Neural progenitor cell (in vitro differentiated cells): Measurements from ENCODE around the gene ADORA2A. TPM values are rescaled to one million over a fixed set of nuclear protein-coding genes. Genes with fewer than 3 reads are reported as not detected.

Experiments used
- DNase-seq: peaks from one replicate; pipeline ENCODE4 v3.0.0-alpha.2; 2016; ENCODE audit warnings: low spot score
- H2AFZ ChIP-seq: fragments of 200-600 bp; sonication (generic); replicated peaks from 2 replicates; pipeline ENCODE4 v1.6.1; 2016; ENCODE audit warnings: antibody characterized with exemption
- H3F3A ChIP-seq: fragments of 200-600 bp; sonication (generic); 2 replicates; pipeline ENCODE4 v1.6.1; 2016; ENCODE audit warnings: antibody characterized with exemption, low read depth
- H3K27ac ChIP-seq: fragments of 200-600 bp; sonication (generic); 2 replicates; pipeline ENCODE4 v1.5.1; 2016; ENCODE audit warnings: mild to moderate bottlenecking
- H3K27me3 ChIP-seq: fragments of 200-600 bp; sonication (generic); 2 replicates; pipeline ENCODE4 v1.6.1; 2016; ENCODE audit warnings: mild to moderate bottlenecking, moderate library complexity
- H3K36me3 ChIP-seq: fragments of 200-600 bp; sonication (generic); 2 replicates; pipeline ENCODE4 v1.5.1; 2016
- H3K4me1 ChIP-seq: fragments of 200-600 bp; sonication (generic); 2 replicates; pipeline ENCODE4 v1.6.1; 2016; ENCODE audit warnings: mixed run types
- H3K4me2 ChIP-seq: fragments of 200-600 bp; sonication (generic); 2 replicates; pipeline ENCODE4 v1.6.1; 2016
- H3K4me3 ChIP-seq: fragments of 200-600 bp; sonication (generic); 2 replicates; pipeline ENCODE4 v1.5.1; 2016
- H3K79me2 ChIP-seq: fragments of 200-600 bp; sonication (generic); 2 replicates; pipeline ENCODE4 v1.6.1; 2016; ENCODE audit warnings: low read depth
- H3K9ac ChIP-seq: fragments of 200-600 bp; sonication (generic); 2 replicates; pipeline ENCODE4 v1.6.1; 2016
- H3K9me3 ChIP-seq: fragments of 200-600 bp; sonication (generic); 2 replicates; pipeline ENCODE4 v1.5.1; 2016; ENCODE audit warnings: low read depth
- H4K20me1 ChIP-seq: fragments of 200-600 bp; sonication (generic); 2 replicates; pipeline ENCODE4 v1.6.1; 2016; ENCODE audit warnings: low read depth
- H3K27ac Mint-ChIP-seq: 3 replicates; pipeline ENCODE4 v1.8.0; 2021; ENCODE audit warnings: mixed read lengths
- H3K27me3 Mint-ChIP-seq: 2 replicates; pipeline ENCODE4 v1.8.0; 2022; ENCODE audit warnings: low read depth, mild to moderate bottlenecking, inconsistent platforms, moderate library complexity, mixed read lengths; ENCODE audit not compliant: insufficient read depth
- H3K36me3 Mint-ChIP-seq: 3 replicates; pipeline ENCODE4 v1.8.0; 2021; ENCODE audit warnings: mixed read lengths
- H3K4me1 Mint-ChIP-seq: 3 replicates; pipeline ENCODE4 v1.8.0; 2021; ENCODE audit warnings: mixed read lengths
- H3K4me3 Mint-ChIP-seq: 3 replicates; pipeline ENCODE4 v1.8.0; 2021; ENCODE audit warnings: mild to moderate bottlenecking, moderate library complexity, mixed read lengths
- H3K9me3 Mint-ChIP-seq: 3 replicates; pipeline ENCODE4 v1.8.0; 2020; ENCODE audit warnings: mixed read lengths
- EZH2 ChIP-seq: fragments of 200-600 bp; sonication (generic); IDR thresholded peaks from 2 replicates; pipeline ENCODE4 v1.6.1; 2017; ENCODE audit warnings: antibody characterized with exemption, mild to moderate bottlenecking, moderate library complexity
- EZH2phosphoT487 ChIP-seq: fragments of 200-600 bp; sonication (generic); IDR thresholded peaks from 2 replicates; pipeline ENCODE4 v1.6.1; 2017; ENCODE audit warnings: antibody characterized with exemption
- total RNA-seq: library from RNA; depleted of rRNA; stranded (reverse); fragments of >200 nt; gene quantifications from 2 replicates; pipeline ENCODE4 v1.2.3, GENCODE V29; 2015; ENCODE audit warnings: low replicate concordance
- TF ChIP-seq, protein P1 (sequence below): fragments of 200-600 bp; sonication (generic); IDR thresholded peaks from 2 replicates; pipeline ENCODE4 v1.5.1; 2017; ENCODE audit warnings: antibody characterized with exemption, mild to moderate bottlenecking

ADORA2A gene
- total RNA-seq, 1 donor from 2014 or later = 0.51 TPM

DNA sequence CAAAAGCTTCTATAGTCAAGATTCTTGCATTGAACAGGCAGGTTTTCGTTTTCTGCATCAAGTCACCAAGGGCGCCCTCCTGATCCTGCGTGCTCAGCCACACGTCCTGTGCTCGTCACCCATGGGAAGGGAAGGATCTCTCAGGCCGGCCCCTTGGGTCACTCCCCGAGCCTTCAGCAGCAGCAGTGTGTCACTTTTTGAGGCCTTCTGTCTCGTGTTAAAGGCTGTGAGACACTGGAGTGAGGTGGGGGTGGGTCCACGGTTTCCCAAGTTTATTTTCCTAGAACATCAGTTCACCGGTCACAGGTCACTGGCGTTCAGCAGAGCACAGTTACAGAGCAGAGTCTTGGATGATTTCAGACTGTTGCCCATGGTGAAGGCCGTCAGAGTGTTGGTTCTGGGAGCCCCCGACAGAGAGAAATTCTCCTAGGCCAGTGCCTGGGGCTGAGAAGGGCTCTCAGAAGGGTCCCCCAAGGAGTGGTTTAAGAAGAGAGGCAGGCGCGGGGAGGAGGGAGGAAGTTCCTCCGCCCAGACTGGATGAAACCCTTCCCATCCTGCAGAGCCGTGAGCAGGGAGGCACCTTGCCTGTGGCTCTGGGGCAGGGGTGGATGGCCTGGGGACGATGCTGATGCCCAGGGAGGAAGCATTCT is 13.5 kb upstream of the ADORA2A start:
- H2AFZ ChIP-seq = no peak overlapping the region
- peaks cover 4% of the 10 kb centered on the region for H4K20me1 ChIP-seq
- no peak overlapping the region for H3K4me3 ChIP-seq
- no peaks in the 10 kb centered on the region for H3K27me3 ChIP-seq
- H3K27ac ChIP-seq = no peak overlapping the region
- Mint-ChIP-seq H3K4me1 (no peaks in the 10 kb centered on the region), H3K36me3 (peaks cover 4% of the 10 kb centered on the region), H3K9me3 (no peaks in the 10 kb centered on the region), H3K27me3 (no peaks in the 10 kb centered on the region), H3K27ac (no peak overlapping the region), H3K4me3 (no peak overlapping the region)
- H3F3A ChIP-seq = no peaks in the 10 kb centered on the region
- no peak overlapping the region for H3K4me2 ChIP-seq
- no peaks in the 10 kb centered on the region for H3K79me2 ChIP-seq
- H3K4me1 ChIP-seq = peaks cover under 1% of the 10 kb centered on the region
- no peaks in the 10 kb centered on the region for H3K36me3 ChIP-seq
- no peaks in the 10 kb centered on the region for H3K9me3 ChIP-seq
- no peak overlapping the region for H3K9ac ChIP-seq
- TF ChIP-seq EZH2phosphoT487 (no peak), EZH2 (no peak)
- TF ChIP-seq, protein P1, sequence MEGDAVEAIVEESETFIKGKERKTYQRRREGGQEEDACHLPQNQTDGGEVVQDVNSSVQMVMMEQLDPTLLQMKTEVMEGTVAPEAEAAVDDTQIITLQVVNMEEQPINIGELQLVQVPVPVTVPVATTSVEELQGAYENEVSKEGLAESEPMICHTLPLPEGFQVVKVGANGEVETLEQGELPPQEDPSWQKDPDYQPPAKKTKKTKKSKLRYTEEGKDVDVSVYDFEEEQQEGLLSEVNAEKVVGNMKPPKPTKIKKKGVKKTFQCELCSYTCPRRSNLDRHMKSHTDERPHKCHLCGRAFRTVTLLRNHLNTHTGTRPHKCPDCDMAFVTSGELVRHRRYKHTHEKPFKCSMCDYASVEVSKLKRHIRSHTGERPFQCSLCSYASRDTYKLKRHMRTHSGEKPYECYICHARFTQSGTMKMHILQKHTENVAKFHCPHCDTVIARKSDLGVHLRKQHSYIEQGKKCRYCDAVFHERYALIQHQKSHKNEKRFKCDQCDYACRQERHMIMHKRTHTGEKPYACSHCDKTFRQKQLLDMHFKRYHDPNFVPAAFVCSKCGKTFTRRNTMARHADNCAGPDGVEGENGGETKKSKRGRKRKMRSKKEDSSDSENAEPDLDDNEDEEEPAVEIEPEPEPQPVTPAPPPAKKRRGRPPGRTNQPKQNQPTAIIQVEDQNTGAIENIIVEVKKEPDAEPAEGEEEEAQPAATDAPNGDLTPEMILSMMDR = no peak
- no peak for DNase-seq

DNA sequence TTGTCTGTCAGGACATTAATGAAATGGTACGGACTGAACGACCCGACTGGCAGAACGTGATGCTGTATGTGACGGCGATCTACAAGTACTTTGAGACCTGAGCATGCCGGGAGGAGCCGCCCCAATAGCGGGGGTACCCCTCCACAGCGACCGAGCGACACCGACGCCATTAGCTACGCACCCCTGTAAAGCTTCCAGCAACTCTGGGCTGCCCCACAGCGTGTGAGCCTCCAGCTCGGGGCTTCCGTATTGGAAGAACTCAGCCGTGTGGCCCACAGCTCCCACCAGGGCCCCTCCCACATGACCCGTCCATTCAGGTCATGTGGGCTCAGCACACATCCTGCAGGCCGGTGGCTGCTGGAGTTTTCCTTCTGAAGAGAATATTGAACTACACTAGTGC is 12.9 kb upstream of the ADORA2A start:
- no peak overlapping the region for H3K27ac ChIP-seq
- no peak for DNase-seq
- peaks cover 4% of the 10 kb centered on the region for H3K36me3 Mint-ChIP-seq
- H3K27me3 ChIP-seq = no peaks in the 10 kb centered on the region
- no peak overlapping the region for H3K9ac ChIP-seq
- H2AFZ ChIP-seq = no peak overlapping the region
- H3K4me2 ChIP-seq = no peak overlapping the region
- no peaks in the 10 kb centered on the region for H3K9me3 ChIP-seq
- no peak overlapping the region for H3K4me3 Mint-ChIP-seq
- H3K4me1 ChIP-seq = peaks cover 7% of the 10 kb centered on the region
- H3K27me3 Mint-ChIP-seq = no peaks in the 10 kb centered on the region
- no peak overlapping the region for H3K27ac Mint-ChIP-seq
- TF ChIP-seq, protein P1 = no peak
- TF ChIP-seq EZH2 = no peak
- no peak for TF ChIP-seq EZH2phosphoT487
- no peaks in the 10 kb centered on the region for H3K36me3 ChIP-seq
- peaks cover 1% of the 10 kb centered on the region for H3K4me1 Mint-ChIP-seq
- no peaks in the 10 kb centered on the region for H3F3A ChIP-seq
- H3K4me3 ChIP-seq = no peak overlapping the region
- peaks cover 4% of the 10 kb centered on the region for H4K20me1 ChIP-seq
- H3K9me3 Mint-ChIP-seq = no peaks in the 10 kb centered on the region
- no peaks in the 10 kb centered on the region for H3K79me2 ChIP-seq

DNA sequence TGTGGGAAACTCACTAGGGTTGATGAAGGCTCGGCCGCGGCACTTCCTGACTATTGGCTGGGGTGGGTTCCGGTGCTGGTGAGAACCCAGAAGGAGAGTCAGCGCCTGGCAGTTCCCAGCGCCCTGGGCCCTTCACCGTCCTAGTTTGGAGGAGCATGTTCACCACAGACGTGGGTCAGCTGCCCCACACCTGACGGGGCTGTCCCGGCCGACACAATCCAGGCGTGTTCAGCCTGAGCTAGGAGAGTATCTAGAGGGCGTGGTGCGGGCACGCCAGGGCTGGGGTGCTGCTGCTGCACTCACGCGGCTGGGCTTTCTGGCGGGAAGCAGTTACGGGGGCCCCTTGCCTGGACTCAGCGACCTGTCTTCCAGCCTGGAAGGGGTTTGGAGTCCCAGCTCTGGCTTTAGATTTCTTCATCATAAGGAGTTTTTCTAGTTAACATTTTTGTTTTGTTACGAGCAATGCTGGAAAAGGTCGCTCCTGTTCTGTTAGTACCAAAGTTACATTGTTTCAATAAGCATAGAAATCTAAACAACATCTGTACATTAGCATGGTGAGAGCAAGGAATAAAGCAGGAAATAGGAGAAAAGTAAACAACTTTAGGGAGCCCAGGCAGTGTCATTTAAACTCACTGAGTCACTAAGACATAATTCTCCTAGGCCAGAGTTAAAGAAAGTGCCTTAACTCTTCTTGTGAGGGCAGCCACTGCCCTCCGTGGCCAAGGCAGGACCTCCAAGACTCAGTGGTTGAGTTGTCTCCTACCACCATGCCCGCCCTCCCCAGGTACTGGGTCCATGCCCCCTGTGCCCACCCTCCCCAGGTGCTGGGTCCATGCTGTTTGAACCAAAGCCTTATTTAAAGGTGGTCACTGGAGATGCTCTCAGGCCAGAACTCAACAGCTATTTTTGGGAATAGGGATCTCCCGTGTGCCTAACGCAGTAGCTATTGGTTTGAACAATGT is 12.1 kb upstream of the ADORA2A start:
- Mint-ChIP-seq H3K27me3 (no peaks in the 10 kb centered on the region), H3K4me1 (peaks cover 6% of the 10 kb centered on the region), H3K27ac (no peak overlapping the region), H3K4me3 (no peak overlapping the region), H3K36me3 (peaks cover 3% of the 10 kb centered on the region), H3K9me3 (no peaks in the 10 kb centered on the region)
- Histone ChIP-seq H3K36me3 (no peaks in the 10 kb centered on the region), H3K27ac (no peak overlapping the region), H3K79me2 (no peaks in the 10 kb centered on the region), H3K9me3 (no peaks in the 10 kb centered on the region), H3K4me3 (no peak overlapping the region), H2AFZ (no peak overlapping the region), H3K4me2 (no peak overlapping the region), H3K27me3 (no peaks in the 10 kb centered on the region), H4K20me1 (no peaks in the 10 kb centered on the region), H3K4me1 (peaks cover 15% of the 10 kb centered on the region), H3F3A (no peaks in the 10 kb centered on the region), H3K9ac (no peak overlapping the region)
- no peak for DNase-seq
- TF ChIP-seq EZH2phosphoT487 = no peak
- TF ChIP-seq, protein P1 = no peak
- no peak for TF ChIP-seq EZH2
